Fibroblast of gingiva (primary cell): ENCODE measurements around the gene C3orf80.
A peak's percentile ranks its signal among the peaks of the same experiment; 100 is the strongest.
"Not testable (repeated sequence)": the region's sequence is repeated elsewhere in the genome, so short reads cannot be mapped to it uniquely, and the experiment has no call there.

Source experiments
- DNase-seq: peaks from one replicate; pipeline ENCODE4 v3.0.0-alpha.2; 2011; ENCODE audit warnings: low read depth

C3orf80 gene

GRCh38 chr3:160225176-160226025 is at the start of gene C3orf80:
Gene C3orf80, plus strand, starts transcription at chr3:160225422. Its CDS starts 214 bp downstream, at chr3:160225636.
- DNase-seq = peak; percentile 16

DNA sequence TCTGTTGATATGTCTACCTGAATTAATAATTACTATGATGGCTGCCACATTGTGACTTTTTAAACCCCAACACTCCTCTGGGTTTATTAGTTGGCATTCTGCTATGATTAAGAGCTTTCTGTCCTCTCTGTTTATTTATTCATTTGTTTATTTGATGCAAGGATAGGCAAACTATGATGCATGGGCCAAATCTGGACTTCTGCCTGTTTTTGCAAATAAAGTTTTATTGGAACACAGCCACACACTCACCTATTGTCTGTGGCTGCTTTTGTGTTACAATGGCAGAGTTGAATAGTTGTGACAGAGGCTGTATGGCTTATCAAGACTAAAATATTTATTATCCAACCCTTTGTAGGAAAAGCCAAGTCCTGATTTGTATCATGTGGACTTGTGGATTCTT is 48.3 kb upstream of the C3orf80 start:
- DNase-seq = no peak

GRCh38 chr3:160178661-160179060 is 46.6 kb upstream of the C3orf80 start:
- DNase-seq = not testable (repeated sequence)

DNA sequence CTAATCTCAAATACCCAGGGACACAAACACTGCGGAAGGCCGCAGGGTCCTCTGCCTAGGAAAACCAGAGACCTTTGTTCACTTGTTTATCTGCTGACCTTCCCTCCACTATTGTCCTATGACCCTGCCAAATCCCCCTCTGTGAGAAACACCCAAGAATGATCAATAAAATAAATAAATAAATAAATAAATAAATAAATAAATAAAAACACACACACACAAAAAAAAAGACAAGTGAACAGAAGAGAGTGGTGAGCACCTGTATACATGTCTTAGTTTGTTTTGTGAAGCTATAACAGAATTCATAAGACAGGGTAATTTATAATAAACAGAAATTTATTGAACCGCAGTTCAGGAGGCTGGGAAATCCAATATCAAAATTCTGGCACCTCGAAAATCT is 45.8 kb upstream of the C3orf80 start:
- not testable (repeated sequence) for DNase-seq

GRCh38 chr3:160179906-160180305 is 45.3 kb upstream of the C3orf80 start:
- peak; percentile 57 for DNase-seq

DNA sequence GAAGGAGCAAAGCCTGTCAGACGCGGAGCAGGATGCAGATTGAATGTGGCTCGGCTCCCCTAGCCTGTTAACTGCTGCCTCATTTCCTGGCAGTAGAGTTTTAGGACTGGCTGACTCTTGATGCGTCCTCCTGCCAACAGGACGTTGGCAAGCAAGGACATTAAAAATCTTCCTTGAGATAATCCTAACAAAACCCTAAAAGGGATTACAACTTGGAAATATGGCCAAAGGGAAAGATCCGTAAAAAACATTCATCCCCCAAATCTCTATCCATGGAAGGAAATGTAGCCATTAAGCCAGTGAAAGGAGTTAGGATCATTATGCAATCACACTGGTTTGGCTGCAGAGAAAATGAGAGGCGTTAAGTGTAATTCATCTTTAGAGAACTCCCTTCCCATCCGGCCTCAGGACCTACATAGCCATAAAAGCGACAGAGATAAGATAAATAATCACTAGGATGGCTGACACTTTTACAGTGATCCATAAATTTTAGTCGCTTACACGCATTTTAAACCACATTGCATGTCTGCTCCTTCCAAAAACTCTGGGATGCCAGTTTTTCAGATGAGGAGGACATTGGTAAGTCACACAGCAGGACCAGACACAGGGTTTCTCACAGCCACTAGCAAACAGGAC is 44.5 kb upstream of the C3orf80 start:
- peak; percentile 15 for DNase-seq

- DNase-seq = no peak
Measured at GRCh38 chr3:160183345-160184076, 41.7 kb upstream of the C3orf80 start.

DNA sequence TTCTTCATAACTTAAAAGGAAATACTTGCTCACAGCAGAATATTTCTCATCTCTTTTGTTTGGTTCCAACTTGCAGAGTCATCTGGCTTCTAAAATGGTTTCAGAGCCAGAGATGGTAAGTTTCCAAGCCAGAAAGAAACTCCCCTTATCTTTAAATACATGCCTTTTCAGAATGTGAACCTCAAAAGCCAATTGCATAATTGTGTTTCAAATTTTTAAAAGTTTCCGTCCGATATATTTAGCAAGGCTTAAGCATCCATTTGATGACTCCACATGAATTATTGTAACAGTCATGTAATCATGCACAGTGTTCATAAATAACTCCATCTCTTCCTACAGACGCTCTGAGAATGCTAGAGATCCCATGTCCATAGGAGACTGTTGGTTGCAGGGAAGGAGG is 40.6 kb upstream of the C3orf80 start:
- DNase-seq = peak; percentile 62

GRCh38 chr3:160185751-160186150 is 39.5 kb upstream of the C3orf80 start:
- DNase-seq = no peak

GRCh38 chr3:160187288-160187687 is 37.9 kb upstream of the C3orf80 start:
- DNase-seq = no peak

GRCh38 chr3:160192310-160193029 is 32.8 kb upstream of the C3orf80 start:
- no peak for DNase-seq

DNA sequence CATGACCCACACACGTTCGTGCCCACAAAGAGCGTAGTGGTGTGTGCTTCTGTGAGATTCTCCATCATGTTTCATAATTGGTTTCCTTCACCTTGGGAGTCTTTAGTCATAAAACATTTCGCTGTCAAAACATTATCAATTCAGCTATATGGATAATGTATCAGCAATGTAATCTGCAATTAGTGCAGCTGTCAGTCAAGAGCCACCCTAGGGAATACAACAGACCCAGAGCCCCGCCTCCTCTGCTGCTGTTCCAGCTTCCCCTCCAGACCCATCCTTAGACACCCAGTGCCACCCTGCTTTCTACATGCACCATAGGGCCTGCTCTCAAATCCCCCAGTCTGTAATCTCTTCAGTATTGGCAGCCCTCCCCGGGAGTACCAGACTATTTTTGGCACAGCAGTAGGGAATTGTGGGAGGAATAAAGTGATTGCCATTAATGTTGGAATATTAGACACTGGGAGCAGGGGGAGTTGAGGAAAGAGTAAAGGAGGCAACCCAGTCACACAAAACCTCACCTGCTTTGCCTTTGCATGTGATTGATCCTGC is 31.5 kb upstream of the C3orf80 start:
- no peak for DNase-seq

DNA sequence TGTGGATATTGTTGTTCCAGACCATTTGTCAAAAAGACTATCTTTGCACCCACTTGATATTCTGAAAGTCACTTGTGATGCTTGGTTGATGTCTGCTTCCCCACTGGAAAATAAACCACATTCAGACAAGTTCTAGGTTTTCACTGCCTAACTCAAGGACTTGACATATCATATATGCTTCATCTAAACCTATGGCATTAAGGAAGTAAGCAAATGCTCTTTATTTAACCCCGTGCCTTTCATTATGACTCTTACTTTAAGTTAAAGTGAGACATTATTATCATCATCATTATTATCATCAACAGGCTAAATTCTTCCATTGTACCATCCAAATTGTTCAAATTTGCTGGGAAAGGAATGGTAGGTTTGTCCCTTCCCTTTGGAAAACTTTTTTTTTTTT is 30.8 kb upstream of the C3orf80 start:
- no peak for DNase-seq

DNA sequence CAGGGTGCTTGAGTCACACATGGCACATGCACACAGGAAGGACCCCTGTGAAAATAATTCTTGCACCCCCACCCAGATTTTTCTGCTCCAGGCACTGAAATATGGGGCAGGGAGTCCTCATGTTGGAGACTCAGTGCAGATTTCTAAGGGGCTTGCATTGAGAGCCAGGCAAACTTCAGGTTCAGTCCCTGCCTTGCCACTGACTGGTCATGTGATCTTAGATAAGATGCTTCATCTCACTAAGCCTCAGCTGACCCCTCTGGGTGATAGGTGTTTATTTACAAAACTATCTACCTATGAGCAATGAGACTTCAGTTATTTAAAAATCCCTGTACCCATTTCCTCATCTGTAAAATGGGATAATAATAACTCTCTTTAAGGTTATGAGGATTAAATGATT is 30.1 kb upstream of the C3orf80 start:
- no peak for DNase-seq

GRCh38 chr3:160196511-160197104 is 28.6 kb upstream of the C3orf80 start:
- peak; percentile 41 for DNase-seq

- no peak for DNase-seq
Measured at GRCh38 chr3:160199108-160199507, 26.1 kb upstream of the C3orf80 start.

- DNase-seq = no peak
Measured at GRCh38 chr3:160200353-160200752, 24.9 kb upstream of the C3orf80 start.

DNA sequence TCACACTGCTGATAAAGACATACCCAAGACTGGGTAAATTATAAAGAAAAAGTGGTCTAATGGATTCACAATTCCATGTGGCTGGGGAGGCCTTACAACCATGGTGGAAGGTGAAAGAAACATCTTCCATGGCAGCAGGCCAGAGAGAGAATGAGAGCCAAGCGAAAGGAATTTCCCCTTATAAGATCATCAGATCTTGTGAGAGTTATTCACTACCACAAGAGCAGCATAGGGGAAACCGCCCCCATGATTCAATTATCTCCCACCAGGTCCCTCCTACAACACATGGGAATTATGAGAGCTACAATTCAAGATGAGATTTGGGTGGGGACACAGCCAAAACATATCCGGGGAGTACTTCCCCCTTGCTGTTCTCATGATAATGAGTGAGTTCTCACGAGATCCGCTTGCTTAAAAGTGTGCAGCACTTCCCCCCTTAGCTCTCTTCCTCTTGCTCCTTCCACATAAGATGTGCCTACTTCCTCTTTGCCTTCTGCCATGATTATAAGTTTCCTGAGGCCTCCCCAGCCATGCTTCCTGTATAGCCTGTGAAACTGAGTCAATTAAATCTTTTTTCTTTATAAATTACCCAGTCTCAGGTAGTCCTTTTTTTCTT is 20.7 kb upstream of the C3orf80 start:
- not testable (repeated sequence) for DNase-seq

DNA sequence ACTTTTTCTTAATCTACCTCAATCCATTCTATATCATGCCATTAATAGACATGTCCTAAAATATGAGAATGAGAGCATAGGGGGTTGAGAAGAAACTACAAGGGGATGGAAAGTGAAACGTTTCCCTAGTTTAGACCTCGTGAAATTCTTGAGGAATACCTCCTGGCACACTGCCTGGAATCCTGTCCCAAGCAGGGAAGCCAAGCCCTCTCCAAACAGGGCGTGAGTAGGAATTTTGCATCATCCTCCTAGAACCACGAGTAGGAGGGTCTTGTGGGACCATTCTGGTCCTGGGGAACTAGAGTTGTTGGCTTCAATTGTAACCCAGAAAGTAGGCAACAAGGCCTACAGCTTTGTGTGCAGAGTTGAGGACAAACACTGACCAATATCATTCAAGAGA is 19.6 kb upstream of the C3orf80 start:
- no peak for DNase-seq

GRCh38 chr3:160210341-160210740 is 14.9 kb upstream of the C3orf80 start:
- DNase-seq = no peak

GRCh38 chr3:160210799-160211221 is 14.4 kb upstream of the C3orf80 start:
- DNase-seq = peak; percentile 54
